Bronchial epithelial cell (primary cell): ENCODE results near the gene FAM83D. TPM values are rescaled to one million over a fixed set of nuclear protein-coding genes. Genes with fewer than 3 reads are reported as not detected.

ENCODE experiments used
- DNase-seq: peaks from one replicate; pipeline ENCODE4 v3.0.0-alpha.2; 2010; ENCODE audit warnings: low read depth
- FAIRE-seq: peaks from 2 replicates; lab custom pipeline; 2011; peaks lifted over from hg19 to GRCh38; lab: Jason Lieb, UNC
- H3K27me3 ChIP-seq: 2 replicates; pipeline ENCODE4 v1.5.1; 2011; ENCODE audit warnings: low read length; ENCODE audit not compliant: control insufficient read depth, insufficient read depth
- H3K36me3 ChIP-seq: 2 replicates; pipeline ENCODE4 v1.5.1; 2011; ENCODE audit warnings: low read length; ENCODE audit not compliant: control insufficient read depth, insufficient read depth
- H3K4me3 ChIP-seq: 2 replicates; pipeline ENCODE4 v1.5.1; 2011; ENCODE audit warnings: mild to moderate bottlenecking, low read depth, low read length, control low read depth
- total RNA-seq: library from RNA; depleted of rRNA; stranded (reverse); fragments of >200 nt; gene quantifications from 2 replicates; pipeline ENCODE4 v1.2.1, GENCODE V29; 2014
- TF ChIP-seq, protein P1 (sequence below): IDR thresholded peaks from 2 replicates; pipeline ENCODE4 v1.5.1; 2011; ENCODE audit warnings: mild to moderate bottlenecking, moderate library complexity, low read length, control low read depth, inconsistent platforms; ENCODE audit not compliant: insufficient read depth, severe bottlenecking

FAM83D gene
- total RNA-seq, 1 donor from 2014 or later, result 2.6 TPM

DNA sequence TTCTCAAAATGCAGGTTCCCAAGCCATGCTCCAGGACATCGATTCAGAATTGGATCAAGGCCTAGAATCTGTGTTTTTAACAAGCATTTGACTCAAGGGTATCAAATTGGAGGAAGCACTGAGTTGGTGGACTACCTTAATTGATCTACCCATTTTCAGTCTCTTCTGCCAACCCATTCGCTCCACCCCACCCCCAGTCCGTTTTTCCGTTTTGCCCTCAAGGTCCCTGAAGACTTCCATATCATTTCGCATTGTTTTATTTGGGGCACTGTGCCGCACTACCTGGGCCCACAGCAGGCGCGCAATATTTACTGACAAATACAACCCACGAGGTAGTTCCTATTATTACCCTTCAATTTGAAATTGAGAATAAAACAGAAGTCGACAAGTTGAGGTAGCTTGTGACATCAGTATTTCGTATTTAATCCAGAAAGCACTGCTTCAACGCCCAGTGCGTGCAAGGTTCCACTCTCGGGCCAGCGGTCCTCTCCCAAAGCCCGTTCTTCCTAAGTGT lies 35.4 kb downstream of the FAM83D start:
- H3K27me3 ChIP-seq, result no peaks in the 10 kb centered on the region
- TF ChIP-seq, protein P1, sequence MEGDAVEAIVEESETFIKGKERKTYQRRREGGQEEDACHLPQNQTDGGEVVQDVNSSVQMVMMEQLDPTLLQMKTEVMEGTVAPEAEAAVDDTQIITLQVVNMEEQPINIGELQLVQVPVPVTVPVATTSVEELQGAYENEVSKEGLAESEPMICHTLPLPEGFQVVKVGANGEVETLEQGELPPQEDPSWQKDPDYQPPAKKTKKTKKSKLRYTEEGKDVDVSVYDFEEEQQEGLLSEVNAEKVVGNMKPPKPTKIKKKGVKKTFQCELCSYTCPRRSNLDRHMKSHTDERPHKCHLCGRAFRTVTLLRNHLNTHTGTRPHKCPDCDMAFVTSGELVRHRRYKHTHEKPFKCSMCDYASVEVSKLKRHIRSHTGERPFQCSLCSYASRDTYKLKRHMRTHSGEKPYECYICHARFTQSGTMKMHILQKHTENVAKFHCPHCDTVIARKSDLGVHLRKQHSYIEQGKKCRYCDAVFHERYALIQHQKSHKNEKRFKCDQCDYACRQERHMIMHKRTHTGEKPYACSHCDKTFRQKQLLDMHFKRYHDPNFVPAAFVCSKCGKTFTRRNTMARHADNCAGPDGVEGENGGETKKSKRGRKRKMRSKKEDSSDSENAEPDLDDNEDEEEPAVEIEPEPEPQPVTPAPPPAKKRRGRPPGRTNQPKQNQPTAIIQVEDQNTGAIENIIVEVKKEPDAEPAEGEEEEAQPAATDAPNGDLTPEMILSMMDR, result no peak
- DNase-seq (no peak), FAIRE-seq (no peak)
- no peaks in the 10 kb centered on the region for H3K36me3 ChIP-seq
- H3K4me3 ChIP-seq, result peak overlapping the region; percentile 82

DNA sequence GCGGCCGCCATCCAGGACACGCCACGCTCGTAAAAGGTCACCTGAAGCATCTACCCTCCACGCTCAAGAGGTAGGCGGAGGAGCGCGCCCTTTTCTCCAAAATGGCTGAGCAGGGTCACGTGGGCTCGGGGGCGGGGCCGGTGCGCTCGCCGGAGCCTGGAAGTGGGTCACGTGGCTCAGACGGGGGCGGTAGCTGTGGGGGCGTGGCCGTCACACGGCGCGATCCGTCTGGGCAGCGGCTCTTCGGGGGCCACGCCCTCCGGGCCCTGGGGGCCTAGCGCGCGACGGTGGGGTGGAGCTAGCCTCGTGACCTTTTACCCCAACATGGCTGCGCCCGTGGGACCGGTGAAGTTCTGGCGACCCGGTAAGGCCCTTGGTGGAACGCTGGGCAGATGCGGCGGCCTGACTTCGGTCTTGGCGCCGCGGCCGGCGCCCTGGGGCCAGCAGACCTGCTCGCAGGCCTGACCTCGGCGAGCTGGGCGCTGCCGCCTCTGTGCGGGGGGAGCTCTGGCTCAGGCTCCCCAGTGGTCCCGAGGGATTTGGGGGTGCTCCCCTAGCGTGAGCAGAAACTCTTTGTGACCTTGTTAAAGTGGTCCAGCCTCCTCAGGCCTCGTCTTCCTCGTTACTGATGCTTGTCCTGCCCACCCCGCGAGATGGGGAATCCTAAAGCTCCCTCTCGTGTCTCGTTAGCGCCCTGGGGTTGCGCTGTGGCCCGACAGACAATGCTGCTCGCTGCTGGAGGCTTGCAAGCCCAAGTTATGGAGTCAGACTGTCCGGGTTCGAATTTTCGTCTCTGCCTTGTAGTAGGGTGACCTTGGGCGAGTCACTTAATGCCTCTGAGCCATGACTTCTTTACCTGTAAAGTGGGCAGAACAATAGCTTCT lies 36.1 kb downstream of the FAM83D start, which contains the start of gene DHX35:
DHX35 (plus strand) TSS at position 301 of the 884 bp plus-strand sequence; CDS start at position 325, 24 bp downstream.
- TF ChIP-seq, protein P1, result peak; percentile 60
- H3K4me3 ChIP-seq, result peak within 1 kb of the TSS; percentile 82
- no peaks in the 10 kb centered on the region for H3K36me3 ChIP-seq
- FAIRE-seq (no peak), DNase-seq (peak; percentile 88)
- H3K27me3 ChIP-seq, result no peaks in the 10 kb centered on the region

DNA sequence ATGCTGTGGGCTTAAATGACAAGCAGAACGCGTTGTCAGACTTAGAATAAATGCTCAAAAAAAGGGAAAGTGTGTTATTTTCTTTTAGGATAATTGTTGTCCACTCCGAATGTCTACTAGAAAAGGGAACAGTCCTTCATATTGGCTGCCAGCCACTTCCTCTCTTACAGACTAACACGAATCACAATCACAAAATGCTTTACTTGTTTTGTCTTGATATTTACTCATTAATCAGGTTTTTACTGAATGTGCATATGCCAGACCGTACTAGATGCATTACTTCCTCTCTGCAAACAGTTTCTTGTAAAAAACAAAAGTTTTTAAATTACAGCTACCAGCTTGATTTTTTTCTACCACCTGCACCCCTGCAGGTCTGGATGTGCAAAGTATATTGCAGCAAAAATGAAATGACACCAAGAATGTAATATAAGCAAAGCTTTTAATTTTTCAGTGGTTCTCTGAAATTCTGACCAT lies 36.7 kb downstream of the FAM83D start:
- DNase-seq (no peak), FAIRE-seq (no peak)
- Histone ChIP-seq H3K27me3 (no peaks in the 10 kb centered on the region), H3K36me3 (no peaks in the 10 kb centered on the region), H3K4me3 (peak overlapping the region; percentile 82)
- TF ChIP-seq, protein P1, result no peak

DNA sequence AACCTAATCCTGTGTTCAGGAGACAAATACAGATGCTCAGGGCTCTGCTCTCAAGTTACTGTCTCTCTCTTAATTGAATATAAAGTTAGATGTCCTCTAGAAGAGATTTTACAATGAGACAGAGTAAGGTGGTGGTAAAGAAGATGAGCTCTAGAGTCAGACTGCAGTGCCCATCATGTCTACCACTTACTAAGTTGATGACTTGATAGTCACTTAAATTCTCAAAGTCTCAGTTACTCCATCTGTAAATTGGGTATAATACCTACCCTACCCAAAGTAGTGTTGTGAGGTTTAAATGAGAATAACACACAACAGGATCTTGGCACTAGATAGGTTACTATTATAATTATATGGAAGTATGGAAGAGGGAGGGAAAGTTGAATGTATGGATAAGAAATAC lies 37.5 kb downstream of the FAM83D start:
- no peaks in the 10 kb centered on the region for H3K27me3 ChIP-seq
- DNase-seq (no peak), FAIRE-seq (no peak)
- TF ChIP-seq, protein P1, result no peak
- no peaks in the 10 kb centered on the region for H3K36me3 ChIP-seq
- no peak overlapping the region for H3K4me3 ChIP-seq

DNA sequence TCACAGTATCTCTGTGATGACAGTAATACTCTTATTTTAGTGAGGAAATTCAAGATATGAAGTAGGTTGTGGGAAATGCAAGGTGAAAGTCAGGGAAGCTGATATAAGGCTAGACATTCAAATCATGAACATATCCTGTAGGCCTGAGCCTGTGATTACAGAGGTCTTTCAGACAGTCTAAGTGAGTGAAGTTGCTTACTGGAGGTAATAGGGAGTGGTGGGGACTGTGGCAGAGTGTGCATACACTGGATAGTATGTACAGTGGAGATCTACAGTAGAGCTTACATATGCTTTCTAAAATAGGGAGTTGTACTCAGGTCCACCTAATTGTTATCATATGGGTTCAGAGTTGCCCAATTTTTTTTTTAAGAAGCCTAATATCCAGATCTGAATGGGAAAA lies 39.0 kb downstream of the FAM83D start:
- no peak for FAIRE-seq
- no peaks in the 10 kb centered on the region for H3K27me3 ChIP-seq

More for the DNA sequence above, 39.0 kb downstream of the FAM83D start:
- no peak for DNase-seq
- Histone ChIP-seq H3K36me3 (no peaks in the 10 kb centered on the region), H3K4me3 (no peak overlapping the region)
- TF ChIP-seq, protein P1, result no peak
